GM23248 (cell line): ENCODE results near the gene MLLT11.

Experiments
- EZH2 ChIP-seq: fragments of 200-600 bp; sonication (generic); IDR thresholded peaks from 2 replicates; pipeline ENCODE4 v1.6.1; 2018; ENCODE audit warnings: antibody characterized with exemption, mild to moderate bottlenecking; ENCODE audit not compliant: insufficient read depth, poor library complexity, severe bottlenecking
- EZH2phosphoT487 ChIP-seq: fragments of 200-600 bp; sonication (generic); IDR thresholded peaks from 2 replicates; pipeline ENCODE4 v1.6.1; 2018; ENCODE audit warnings: antibody characterized with exemption, moderate library complexity, mild to moderate bottlenecking, low read depth; ENCODE audit not compliant: insufficient read depth

- TF ChIP-seq EZH2 (no peak), EZH2phosphoT487 (no peak)
Observed at GRCh38 chr1:151047925-151048644, 12.1 kb upstream of the MLLT11 start.
